ENCODE results near the gene SEPTIN8. TPM values are rescaled to one million over a fixed set of nuclear protein-coding genes. Genes with fewer than 3 reads are reported as not detected.

SEPTIN8 gene
- total and polyA plus RNA-seq, 10 donors: 6.1 to 29.8 (median 17.9) TPM

GRCh38 chr5:132802044-132802684, 25.1 kb upstream of the SEPTIN8 start:
- WGBS, 5 donors: 78 to 88% (median 84%) methylated on average over 5 of the region's 5 CpGs
- H3K4me1 ChIP-seq: no peaks in the 10 kb centered on the region
- H3K27me3 ChIP-seq (replicated peaks in 1 of 7): peaks cover 0 to 40% (median 6%) of the 10 kb centered on the region in 7 donors
- H3K27ac ChIP-seq: no peak overlapping the region
- H3K9me3 ChIP-seq: no peaks in the 10 kb centered on the region
- TF ChIP-seq POLR2AphosphoS5 (IDR thresholded peaks at IDR 0.05): no peak
- no peak for TF ChIP-seq CTCF (IDR thresholded peaks at IDR 0.05 in 8 of 11, conservative IDR thresholded peaks at IDR 0.05 in 3 of 11)
- TF ChIP-seq POLR2A (IDR thresholded peaks at IDR 0.05): no peak
- H3K36me3 ChIP-seq: no peaks in the 10 kb centered on the region
- H3K4me3 ChIP-seq: no peak overlapping the region
- intact Hi-C loops (cut with DNase I; ENCODE audit: low total_unique reads): no loop called here
- no peak for DNase-seq

GRCh38 chr5:132800545-132800944, 23.5 kb upstream of the SEPTIN8 start:
- WGBS, 5 donors: 83 to 86% (median 84%) methylated on average over 2 of the region's 2 CpGs
- intact Hi-C loops (cut with DNase I; ENCODE audit: low total_unique reads): no loop called here

GRCh38 chr5:132799392-132799791, 22.4 kb upstream of the SEPTIN8 start:
- H3K4me1 ChIP-seq: no peaks in the 10 kb centered on the region
- H3K36me3 ChIP-seq: no peaks in the 10 kb centered on the region
- intact Hi-C loops (cut with DNase I; ENCODE audit: low total_unique reads): no loop called here

More at GRCh38 chr5:132800545-132800944, 23.5 kb upstream of the SEPTIN8 start:
- DNase-seq: no peak
- H3K27me3 ChIP-seq (replicated peaks in 1 of 7): peaks cover 0 to 30% (median 0%) of the 10 kb centered on the region in 7 donors
- H3K4me3 ChIP-seq: no peak overlapping the region
- no peaks in the 10 kb centered on the region for H3K4me1 ChIP-seq
- TF ChIP-seq POLR2A (IDR thresholded peaks at IDR 0.05): no peak
- no peak for TF ChIP-seq POLR2AphosphoS5 (IDR thresholded peaks at IDR 0.05)
- no peak for TF ChIP-seq CTCF (IDR thresholded peaks at IDR 0.05 in 8 of 11, conservative IDR thresholded peaks at IDR 0.05 in 3 of 11)
- no peaks in the 10 kb centered on the region for H3K36me3 ChIP-seq
- no peaks in the 10 kb centered on the region for H3K9me3 ChIP-seq
- H3K27ac ChIP-seq: no peak overlapping the region

More at GRCh38 chr5:132799392-132799791, 22.4 kb upstream of the SEPTIN8 start:
- H3K27me3 ChIP-seq (replicated peaks in 1 of 7): peaks cover 0 to 30% (median 0%) of the 10 kb centered on the region in 7 donors
- TF ChIP-seq POLR2AphosphoS5 (IDR thresholded peaks at IDR 0.05) (no peak), CTCF (IDR thresholded peaks at IDR 0.05 in 8 of 11, conservative IDR thresholded peaks at IDR 0.05 in 3 of 11) (no peak), POLR2A (IDR thresholded peaks at IDR 0.05) (no peak)
- no peaks in the 10 kb centered on the region for H3K9me3 ChIP-seq
- H3K27ac ChIP-seq: no peak overlapping the region
- DNase-seq: no peak
- WGBS, 5 donors: 66 to 82% (median 68%) methylated on average over 2 of the region's 2 CpGs
- no peak overlapping the region for H3K4me3 ChIP-seq
